ENCODE measurements around the gene TUBB6.

Gene TUBB6

GRCh38 chr18:12307701-12308385 lies at the start of gene TUBB6:
TSS of gene TUBB6 (plus strand) at chr18:12308241. CDS start at chr18:12308293, 52 bp downstream.
- DNase-seq (ENCODE audit: low spot score): no peak

- DNase-seq (ENCODE audit: low spot score): no peak
These were observed 49.0 kb upstream of the TUBB6 start for GRCh38 chr18:12258719-12259705.

GRCh38 chr18:12262748-12263147 lies 45.3 kb upstream of the TUBB6 start:
- DNase-seq (ENCODE audit: low spot score): no peak

GRCh38 chr18:12264864-12265263 lies 43.2 kb upstream of the TUBB6 start:
- DNase-seq (ENCODE audit: low spot score): no peak

GRCh38 chr18:12271376-12272235 lies 36.4 kb upstream of the TUBB6 start:
- peak; percentile 55 for DNase-seq (ENCODE audit: low spot score)

GRCh38 chr18:12274793-12275192 lies 33.2 kb upstream of the TUBB6 start:
- DNase-seq (ENCODE audit: low spot score): no peak

- no peak for DNase-seq (ENCODE audit: low spot score)
These were observed 31.1 kb upstream of the TUBB6 start for GRCh38 chr18:12276736-12277554.

GRCh38 chr18:12278215-12278671 lies 29.8 kb upstream of the TUBB6 start:
- peak; percentile 51 for DNase-seq (ENCODE audit: low spot score)

- DNase-seq (ENCODE audit: low spot score): no peak
These were observed 29.0 kb upstream of the TUBB6 start for GRCh38 chr18:12278741-12279682.

GRCh38 chr18:12279781-12280531 lies 28.1 kb upstream of the TUBB6 start:
- no peak for DNase-seq (ENCODE audit: low spot score)

GRCh38 chr18:12281861-12282260 lies 26.2 kb upstream of the TUBB6 start:
- no peak for DNase-seq (ENCODE audit: low spot score)

- DNase-seq (ENCODE audit: low spot score): no peak
These were observed 25.5 kb upstream of the TUBB6 start for GRCh38 chr18:12282442-12283039.

- DNase-seq (ENCODE audit: low spot score): no peak
These were observed 24.8 kb upstream of the TUBB6 start for GRCh38 chr18:12283256-12283655.

- no peak for DNase-seq (ENCODE audit: low spot score)
These were observed 24.4 kb upstream of the TUBB6 start for GRCh38 chr18:12283666-12284065.

GRCh38 chr18:12287131-12287681 lies 20.8 kb upstream of the TUBB6 start:
- DNase-seq (ENCODE audit: low spot score): no peak

- DNase-seq (ENCODE audit: low spot score): no peak
These were observed 20.2 kb upstream of the TUBB6 start for GRCh38 chr18:12287684-12288402.

- no peak for DNase-seq (ENCODE audit: low spot score)
These were observed 19.7 kb upstream of the TUBB6 start for GRCh38 chr18:12288403-12288755.

GRCh38 chr18:12290086-12290485 lies 18.0 kb upstream of the TUBB6 start:
- DNase-seq (ENCODE audit: low spot score): no peak
